Midbrain (tissue), 1 donor: ENCODE results near the gene SLC25A22.

Experiments used
- DNase-seq: peaks from one replicate; lab custom pipeline; 2025; lab: John Stamatoyannopoulos, UW

Gene SLC25A22

DNA sequence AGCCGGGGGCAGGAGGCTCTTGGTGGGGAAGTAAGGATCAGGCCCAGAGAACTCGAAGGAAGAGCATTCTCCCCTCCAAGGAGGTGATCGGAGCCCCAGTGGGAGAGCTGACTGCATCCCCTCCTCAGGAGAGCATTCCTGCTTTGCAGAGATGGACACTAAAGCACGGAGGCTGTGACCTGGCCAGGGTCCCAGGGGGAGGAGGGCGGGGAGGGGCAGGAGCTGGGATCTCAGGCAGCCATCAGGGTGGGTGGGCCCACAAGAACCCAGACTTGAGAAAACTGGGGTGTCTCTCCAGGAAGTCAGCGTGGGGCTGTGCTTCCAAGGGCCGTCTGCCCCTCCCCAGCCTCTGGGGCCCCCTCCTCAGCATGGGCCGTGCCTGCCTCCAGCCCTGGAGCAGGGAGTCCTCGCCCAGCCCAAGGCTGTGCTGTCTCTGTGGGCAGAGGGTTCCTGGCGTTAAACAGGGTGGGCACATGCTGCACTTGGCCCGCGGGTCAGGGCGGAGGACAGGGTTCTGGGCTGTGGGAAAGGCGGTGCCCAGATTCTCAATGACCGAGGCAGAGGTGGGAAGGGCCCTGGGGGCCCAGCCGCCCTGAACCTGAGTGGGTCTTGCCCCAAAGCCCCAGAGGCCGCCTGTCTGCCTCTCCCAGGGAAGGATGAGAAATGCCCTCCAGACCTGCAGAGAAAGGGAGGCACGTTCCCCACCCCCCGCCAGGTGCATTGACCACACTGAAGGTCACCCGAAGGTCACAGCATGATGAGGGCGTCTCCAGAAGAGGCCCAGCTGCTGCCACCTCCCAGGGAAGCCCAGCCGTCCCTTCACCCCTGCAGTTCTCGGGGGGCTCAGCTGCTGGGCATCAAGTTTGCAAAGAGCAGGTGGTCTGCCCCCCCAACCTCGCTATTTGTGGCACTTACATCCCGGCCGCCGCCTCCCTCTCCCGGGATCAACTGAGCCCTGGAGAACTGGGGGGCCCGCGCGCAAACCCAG lies 8.8 kb downstream of the SLC25A22 start:
- DNase-seq: no peak

GRCh38 chr11:788009-788640 lies 10.0 kb downstream of the SLC25A22 start:
- no peak for DNase-seq

DNA sequence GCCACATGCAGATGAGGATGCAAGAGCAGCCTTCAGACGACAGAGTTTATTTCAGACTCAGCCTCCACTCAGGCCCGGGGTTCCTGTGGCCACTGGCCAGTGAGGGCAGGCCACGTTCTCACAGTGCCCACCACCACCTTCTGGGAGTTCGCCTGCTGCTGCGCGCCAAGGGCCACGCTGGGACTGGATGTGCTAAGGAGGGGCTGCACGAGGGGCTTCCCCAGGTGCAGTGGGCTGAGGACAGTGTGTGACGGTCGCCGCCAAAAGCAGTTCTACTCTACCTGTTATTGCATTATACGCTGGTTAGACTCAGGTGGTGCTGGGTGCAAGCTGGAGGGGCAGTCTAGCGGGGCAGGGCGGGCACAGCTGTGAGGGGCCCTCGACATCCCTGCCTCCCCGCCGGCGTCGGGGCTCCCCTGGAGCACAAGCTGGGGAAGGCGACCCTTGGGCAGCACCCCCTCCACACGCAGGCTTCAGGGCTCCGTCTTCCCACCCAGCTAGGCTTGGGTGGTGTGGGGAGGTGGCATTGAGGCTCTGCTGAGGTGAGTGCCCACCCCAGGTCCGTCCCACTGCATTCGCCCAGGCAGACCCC lies 10.9 kb downstream of the SLC25A22 start:
- DNase-seq: no peak

DNA sequence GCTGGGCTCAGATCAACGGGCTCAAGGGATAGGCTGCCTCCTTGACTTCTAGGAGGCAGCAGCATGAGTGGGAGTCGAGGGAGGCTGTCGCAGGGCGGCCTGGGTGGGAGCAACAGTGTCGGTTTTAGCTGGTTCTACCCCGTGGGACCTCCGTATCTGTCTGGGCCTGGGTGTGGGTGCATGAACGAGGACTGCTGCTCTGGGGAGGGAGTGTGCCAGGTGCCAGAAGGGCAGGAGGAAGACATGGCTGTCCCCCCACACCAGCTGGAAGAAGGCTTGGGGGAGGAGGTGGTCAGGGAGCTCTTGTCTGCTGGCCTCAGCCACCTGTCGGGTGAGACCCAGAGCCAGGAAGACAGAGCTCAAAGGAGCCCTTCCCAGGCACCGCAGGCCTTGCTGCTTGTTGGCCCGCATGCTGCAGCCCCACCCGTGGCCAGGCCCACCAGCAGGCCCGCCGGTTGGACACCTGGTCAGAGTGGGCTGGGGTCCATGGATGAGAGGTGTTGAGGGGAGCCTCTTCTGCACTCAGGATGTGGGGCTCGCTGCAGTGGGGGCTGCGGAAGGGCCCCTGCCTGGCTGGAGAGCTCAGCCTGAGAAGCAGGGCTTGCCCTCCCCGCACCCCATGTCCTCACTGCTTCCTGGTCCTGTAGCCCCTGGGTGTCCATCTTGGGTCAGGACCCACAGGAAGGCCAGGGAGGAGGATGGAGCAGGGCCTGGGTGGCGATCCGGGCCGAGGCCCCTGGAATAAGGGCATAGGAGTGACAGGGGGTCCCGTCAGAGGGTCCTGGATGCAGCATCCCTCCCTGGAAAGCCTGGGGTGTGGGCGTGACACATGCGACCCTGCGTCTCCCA lies 11.6 kb downstream of the SLC25A22 start:
- DNase-seq: no peak

GRCh38 chr11:783581-784015 lies 14.5 kb downstream of the SLC25A22 start:
- DNase-seq: peak; percentile 81

GRCh38 chr11:782264-783174 lies 15.6 kb downstream of the SLC25A22 start:
- no peak for DNase-seq

DNA sequence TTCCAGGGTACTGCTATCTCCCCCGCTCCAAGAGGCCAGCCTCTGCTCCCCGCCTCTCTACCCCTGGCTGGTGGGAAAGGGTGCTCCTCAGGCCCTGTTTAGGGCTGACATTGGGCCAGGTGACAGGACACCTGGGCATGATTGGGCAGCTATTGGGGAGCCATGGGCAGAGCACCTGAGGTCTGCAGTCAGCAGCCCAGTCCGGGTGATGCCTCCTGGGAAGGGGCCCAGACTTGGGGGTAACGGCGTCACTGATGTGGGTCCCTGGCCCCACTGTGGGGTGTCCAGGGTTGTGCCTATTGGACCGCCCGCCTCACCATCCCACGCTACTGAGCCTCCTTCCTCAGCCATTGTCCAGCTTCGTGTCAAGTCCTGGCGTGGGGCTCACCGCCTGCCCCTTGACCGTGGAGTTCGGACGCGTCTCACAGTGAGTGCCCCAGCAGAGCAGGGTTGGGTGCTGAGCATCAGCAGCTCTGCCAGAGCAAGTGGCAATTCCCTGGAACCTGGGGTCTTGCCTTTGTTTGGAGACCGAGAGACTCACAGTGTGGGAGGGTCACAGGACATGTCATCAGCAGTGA lies 18.0 kb downstream of the SLC25A22 start:
- no peak for DNase-seq

DNA sequence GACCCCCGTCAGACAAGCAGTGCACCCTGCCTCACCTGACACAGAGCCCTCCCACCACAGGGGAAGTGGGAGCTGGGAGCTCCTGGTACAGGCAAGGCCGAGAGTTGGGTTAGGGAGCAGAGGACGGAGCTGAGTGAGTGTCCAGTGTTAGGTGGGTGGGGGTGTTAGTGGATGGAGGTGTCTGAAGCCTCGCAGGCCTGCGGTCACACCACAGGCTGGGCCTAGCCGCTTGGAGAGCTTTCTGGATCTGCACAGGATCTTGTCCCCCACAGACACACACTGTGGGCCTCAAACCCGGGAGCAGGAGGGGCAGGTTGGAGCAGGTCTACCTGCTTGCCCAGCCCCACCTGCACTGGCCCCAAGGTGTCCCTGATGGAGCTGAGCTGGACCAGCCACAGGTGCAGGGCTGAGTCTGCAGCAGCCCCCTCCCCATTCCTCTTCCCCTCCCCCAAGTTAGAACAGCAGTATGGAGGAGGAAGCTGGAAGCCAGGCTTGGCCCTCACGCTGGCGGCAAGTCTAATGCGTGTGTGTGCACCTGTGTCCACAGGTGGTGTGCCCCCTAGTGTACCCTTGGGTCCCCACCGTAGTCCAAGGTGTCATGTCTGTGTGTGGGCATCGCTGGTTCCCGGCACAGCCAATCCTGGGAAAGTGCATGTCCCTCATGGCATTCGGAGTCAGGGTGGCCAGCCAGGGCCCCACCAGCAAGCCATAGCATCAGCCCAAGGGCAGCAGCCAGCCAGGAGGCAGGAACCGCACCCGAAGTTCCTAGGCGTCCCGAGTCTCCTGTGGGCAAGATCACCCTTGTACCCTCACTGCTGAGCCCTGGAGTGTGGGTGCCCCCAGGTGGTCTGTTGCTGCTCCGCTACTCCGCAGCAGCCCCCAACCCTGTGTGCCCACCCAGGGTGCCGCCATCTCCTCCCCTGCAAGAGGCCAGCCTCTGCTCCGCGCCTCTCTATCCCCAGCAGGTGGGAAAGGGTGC lies 18.8 kb downstream of the SLC25A22 start:
- DNase-seq: no peak

- DNase-seq: peak; percentile 83
Observed at GRCh38 chr11:777288-778255, 20.5 kb downstream of the SLC25A22 start, which contains the start of gene GATD1. Gene GATD1, minus strand, starts transcription at chr11:777487. Its CDS starts 25 bp downstream, at chr11:777462.

DNA sequence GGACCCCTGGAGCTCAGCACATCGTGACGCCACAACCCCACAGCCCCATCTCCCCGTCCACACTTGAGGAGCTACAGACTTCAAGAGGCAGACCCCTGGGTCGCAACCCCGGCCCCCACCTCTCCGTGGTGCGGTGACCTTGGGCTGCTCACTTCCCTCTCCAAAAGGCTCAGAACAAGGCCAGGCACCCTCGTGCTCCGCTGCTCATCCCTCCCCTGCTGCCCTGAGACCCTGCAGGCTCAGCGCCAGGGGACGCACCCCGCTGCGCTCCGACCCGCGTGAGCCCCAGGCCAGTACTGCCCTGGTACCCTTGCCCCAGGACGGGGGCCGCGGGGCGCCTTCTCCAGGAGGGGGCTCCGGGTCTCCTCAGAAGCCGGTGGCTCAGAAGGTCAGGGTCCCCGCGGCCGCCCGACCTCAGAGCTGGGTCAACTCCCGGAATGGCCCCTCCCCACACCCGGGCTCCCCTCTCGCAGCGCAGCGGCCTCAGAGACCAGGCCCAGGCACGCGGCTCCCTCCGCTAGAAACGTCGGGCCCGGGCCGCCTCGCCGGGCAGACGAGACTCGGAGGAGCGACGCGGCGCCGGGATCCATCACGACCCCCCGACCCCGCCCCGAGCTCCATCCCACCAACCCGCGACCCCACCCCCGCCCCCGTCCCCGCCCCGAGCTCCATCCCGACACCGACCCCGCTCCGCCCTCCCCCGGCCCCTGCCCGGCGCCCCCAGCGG lies 21.4 kb downstream of the SLC25A22 start:
- DNase-seq: no peak

GRCh38 chr11:776263-776560 lies 21.9 kb downstream of the SLC25A22 start:
- no peak for DNase-seq

GRCh38 chr11:774873-775592 lies 23.0 kb downstream of the SLC25A22 start:
- DNase-seq: no peak

GRCh38 chr11:773830-774229 lies 24.3 kb downstream of the SLC25A22 start:
- no peak for DNase-seq

DNA sequence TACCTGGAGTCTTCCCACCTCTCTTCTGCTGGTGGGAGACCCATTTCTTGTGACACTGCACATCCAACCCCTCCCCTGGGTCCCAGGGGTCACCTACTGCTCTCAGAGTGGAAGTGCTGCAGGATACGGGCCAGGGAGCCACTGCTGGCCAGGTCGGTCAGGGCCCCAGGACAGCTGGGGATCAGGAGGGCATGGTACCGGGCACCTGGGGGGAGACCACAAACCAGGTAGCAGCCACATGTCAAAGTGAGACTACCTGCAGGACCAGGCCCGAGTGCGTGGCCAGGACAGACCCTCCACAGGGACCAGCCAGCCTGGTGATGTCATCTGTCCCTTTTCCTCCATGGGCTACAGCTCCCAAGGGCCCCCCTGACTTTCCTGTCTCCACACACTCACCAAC lies 24.7 kb downstream of the SLC25A22 start:
- DNase-seq: no peak

GRCh38 chr11:772429-773390 lies 25.4 kb downstream of the SLC25A22 start:
- DNase-seq: peak; percentile 92
